H9 (cell line): ENCODE data around the gene CDYL. TPM values are rescaled to one million over a fixed set of nuclear protein-coding genes. Genes with fewer than 3 reads are reported as not detected.
A peak's percentile ranks its signal among the peaks of the same experiment; 100 is the strongest.

Experiments
- DNase-seq: peaks from one replicate; pipeline ENCODE4 v3.0.0-alpha.2; 2017
- H2AFZ ChIP-seq: one replicate; pipeline ENCODE4 v1.6.1; 2013; ENCODE audit warnings: mild to moderate bottlenecking, low read length, control low read depth, moderate library complexity
- H2AK5ac ChIP-seq: 2 replicates; pipeline ENCODE4 v1.6.1; 2013; ENCODE audit warnings: low read length, control low read depth, mixed read lengths; ENCODE audit not compliant: insufficient read length
- H2BK120ac ChIP-seq: one replicate; pipeline ENCODE4 v1.6.1; 2013; ENCODE audit warnings: low read depth, mild to moderate bottlenecking, low read length, control low read depth, inconsistent platforms; ENCODE audit not compliant: poor library complexity, severe bottlenecking
- H2BK12ac ChIP-seq: 2 replicates; pipeline ENCODE4 v1.6.1; 2013; ENCODE audit warnings: low read length, control low read depth, mixed read lengths, low read depth; ENCODE audit not compliant: insufficient read length
- H2BK15ac ChIP-seq: 2 replicates; pipeline ENCODE4 v1.6.1; 2013; ENCODE audit warnings: low read depth, low read length, control low read depth
- H2BK20ac ChIP-seq: one replicate; pipeline ENCODE4 v1.6.1; 2013; ENCODE audit warnings: low read depth, mild to moderate bottlenecking, low read length, control low read depth, inconsistent platforms; ENCODE audit not compliant: poor library complexity, severe bottlenecking
- H2BK5ac ChIP-seq: 2 replicates; pipeline ENCODE4 v1.6.1; 2013; ENCODE audit warnings: low read length, control low read depth, mixed read lengths; ENCODE audit not compliant: insufficient read length
- H3K14ac ChIP-seq: 2 replicates; pipeline ENCODE4 v1.6.1; 2013; ENCODE audit warnings: low read length, control low read depth; ENCODE audit not compliant: insufficient read depth
- H3K18ac ChIP-seq: 2 replicates; pipeline ENCODE4 v1.6.1; 2013; ENCODE audit warnings: low read depth, mild to moderate bottlenecking, mixed read lengths, low read length, control low read depth; ENCODE audit not compliant: insufficient read length
- H3K23ac ChIP-seq: 2 replicates; pipeline ENCODE4 v1.6.1; 2013; ENCODE audit warnings: low read length, control low read depth, mixed read lengths, low read depth; ENCODE audit not compliant: insufficient read length
- H3K23me2 ChIP-seq: 2 replicates; pipeline ENCODE4 v1.6.1; 2013; ENCODE audit warnings: low read depth, mild to moderate bottlenecking, mixed read lengths, low read length, control low read depth; ENCODE audit not compliant: insufficient read length, poor library complexity, severe bottlenecking
- H3K27ac ChIP-seq: 2 replicates; pipeline ENCODE4 v1.5.1; 2013; ENCODE audit warnings: low read length, control low read depth, mixed read lengths, low read depth; ENCODE audit not compliant: insufficient read length
- H3K27me3 ChIP-seq: 2 replicates; pipeline ENCODE4 v1.6.1; 2013; ENCODE audit warnings: low read length, control low read depth, inconsistent platforms; ENCODE audit not compliant: insufficient read depth
- H3K4ac ChIP-seq: 2 replicates; pipeline ENCODE4 v1.6.1; 2013; ENCODE audit warnings: low read depth, mild to moderate bottlenecking, control low read depth, inconsistent platforms, low read length, moderate library complexity
- H3K4me1 ChIP-seq: 2 replicates; pipeline ENCODE4 v1.6.1; 2013; ENCODE audit warnings: low read length, control low read depth, inconsistent platforms; ENCODE audit not compliant: insufficient read depth
- H3K4me2 ChIP-seq: 2 replicates; pipeline ENCODE4 v1.6.1; 2013; ENCODE audit warnings: low read length, control low read depth, mixed read lengths; ENCODE audit not compliant: insufficient read length, insufficient read depth
- H3K56ac ChIP-seq: 2 replicates; pipeline ENCODE4 v1.6.1; 2013; ENCODE audit warnings: low read depth, mild to moderate bottlenecking, mixed read lengths, low read length, control low read depth; ENCODE audit not compliant: insufficient read length
- H3K79me1 ChIP-seq: 2 replicates; pipeline ENCODE4 v1.6.1; 2013; ENCODE audit warnings: low read depth, mild to moderate bottlenecking, moderate library complexity, low read length, control low read depth, inconsistent platforms; ENCODE audit not compliant: insufficient read depth, poor library complexity, severe bottlenecking
- H3K79me2 ChIP-seq: 2 replicates; pipeline ENCODE4 v1.6.1; 2013; ENCODE audit warnings: low read length, control low read depth, inconsistent platforms; ENCODE audit not compliant: insufficient read depth
- H3K9ac ChIP-seq: 2 replicates; pipeline ENCODE4 v1.6.1; 2013; ENCODE audit warnings: low read length, control low read depth, mixed read lengths; ENCODE audit not compliant: insufficient read length; ENCODE audit errors: extremely low read depth
- H3K9me3 ChIP-seq: one replicate; pipeline ENCODE4 v1.6.1; 2013; ENCODE audit warnings: low read depth, low read length, inconsistent platforms; ENCODE audit not compliant: control insufficient read depth
- H3T11ph ChIP-seq: one replicate; pipeline ENCODE4 v1.6.1; 2013; ENCODE audit warnings: mild to moderate bottlenecking, low read length, control low read depth, inconsistent platforms
- H4K20me1 ChIP-seq: one replicate; pipeline ENCODE4 v1.6.1; 2013; ENCODE audit not compliant: control insufficient read depth, insufficient read length, insufficient read depth
- H4K5ac ChIP-seq: 2 replicates; pipeline ENCODE4 v1.6.1; 2013; ENCODE audit warnings: low read depth, mild to moderate bottlenecking, mixed read lengths, low read length, control low read depth; ENCODE audit not compliant: insufficient read length
- H4K8ac ChIP-seq: replicated peaks from 2 replicates; pipeline ENCODE4 v1.6.1; 2013; ENCODE audit warnings: low read length, control low read depth, mixed read lengths, low read depth; ENCODE audit not compliant: insufficient read length
- H4K91ac ChIP-seq: 2 replicates; pipeline ENCODE4 v1.6.1; 2013; ENCODE audit warnings: low read depth, mild to moderate bottlenecking, moderate library complexity, mixed read lengths, low read length, control low read depth; ENCODE audit not compliant: insufficient read length
- H3K27ac Mint-ChIP-seq, 3 experiments: 2 replicates in 2 of 3; 3 replicates in 1 of 3; pipeline ENCODE4 v1.8.0; 2020 to 2021; ENCODE audit warnings: mixed read lengths in 3 of 3, mild to moderate bottlenecking in 1 of 3, moderate library complexity in 1 of 3
- H3K27me3 Mint-ChIP-seq: 2 replicates; pipeline ENCODE4 v1.8.0; 2021; ENCODE audit warnings: low read depth, mild to moderate bottlenecking, moderate library complexity, mixed read lengths
- H3K36me3 Mint-ChIP-seq, 3 experiments: 2 replicates in 2 of 3; 3 replicates in 1 of 3; pipeline ENCODE4 v1.8.0; 2020 to 2021; ENCODE audit warnings: low read depth in 3 of 3, mixed read lengths in 3 of 3; ENCODE audit not compliant: insufficient read depth in 1 of 3
- H3K4me1 Mint-ChIP-seq, 2 experiments: 2 replicates each; pipeline ENCODE4 v1.8.0; 2020; ENCODE audit warnings: mixed read lengths in 2 of 2
- H3K4me3 Mint-ChIP-seq, 2 experiments: 2 replicates in 1 of 2; 3 replicates in 1 of 2; pipeline ENCODE4 v1.8.0; 2020 to 2021; ENCODE audit warnings: mild to moderate bottlenecking in 2 of 2, mixed read lengths in 2 of 2, moderate library complexity in 1 of 2
- H3K9me3 Mint-ChIP-seq, 2 experiments: 2 replicates in 1 of 2; 3 replicates in 1 of 2; pipeline ENCODE4 v1.8.0; 2020; ENCODE audit warnings: mild to moderate bottlenecking in 2 of 2, mixed read lengths in 2 of 2, moderate library complexity in 1 of 2
- CTCF ChIP-seq: fragments of 200-600 bp; sonication (generic); conservative IDR thresholded peaks from 3 replicates; pipeline ENCODE4 v1.8.0; 2021; ENCODE audit warnings: antibody characterized with exemption, mild to moderate bottlenecking
- WGBS: extraction: QIAGEN DNeasy Blood & Tissue Kit; methylation state at CpG from one replicate; pipeline ENCODE4 v1.1.7; 2013; ENCODE audit warnings: missing lambda C conversion rate, low lambda C conversion rate, mixed read lengths; ENCODE audit not compliant: insufficient read length; ENCODE audit errors: extremely low coverage; 5-methylcytosine and 5-hydroxymethylcytosine counted together
- total RNA-seq: library from RNA; stranded (reverse); gene quantifications from 2 replicates; pipeline ENCODE4 v1.2.1, GENCODE V29; 2021

The CDYL gene
- total RNA-seq, 1 experiment from 2014 or later, result 95.0 TPM

- Histone ChIP-seq H3K9ac (no peak overlapping the region), H3K14ac (no peak overlapping the region), H3K79me2 (peaks cover 19% of the 10 kb centered on the region; the same call in 1 of the 2 replicates), H3K56ac (no peak overlapping the region), H3K4me1 (peaks cover 17% of the 10 kb centered on the region), H2AFZ (no peak overlapping the region), H3K27me3 (no peaks in the 10 kb centered on the region), H3K18ac (no peak overlapping the region), H3K27ac (no peak overlapping the region), H3K4me2 (no peak overlapping the region), H2BK12ac (no peak overlapping the region), H4K8ac (no peak overlapping the region), H4K5ac (no peak overlapping the region), H3K23ac (no peak overlapping the region), H3K4ac (no peak overlapping the region), H2BK5ac (no peak overlapping the region), H3K23me2 (no peaks in the 10 kb centered on the region), H4K91ac (no peak overlapping the region), H4K20me1 (no peaks in the 10 kb centered on the region), H3K9me3 (no peaks in the 10 kb centered on the region), H3T11ph (no peak overlapping the region), H3K79me1 (peaks cover 7% of the 10 kb centered on the region), H2BK20ac (no peak overlapping the region), H2AK5ac (no peak overlapping the region), H2BK120ac (no peak overlapping the region), H2BK15ac (no peak overlapping the region)
- WGBS, result no CpG with 5 or more reads among the region's 10 CpGs
- H3K36me3 Mint-ChIP-seq, result peaks cover 4 to 16% (median 14%) of the 10 kb centered on the region in 3 experiments; a peak in 6 of 7 replicates
- no peaks in the 10 kb centered on the region for H3K9me3 Mint-ChIP-seq
- DNase-seq, result no peak
- H3K27ac Mint-ChIP-seq, result peak overlapping the region; percentile 34 to 93 (median 38); a peak in 5 of 7 replicates
- peaks cover 65 to 66% of the 10 kb centered on the region in 2 experiments for H3K4me1 Mint-ChIP-seq
- no peak overlapping the region for H3K4me3 Mint-ChIP-seq
- no peak for TF ChIP-seq CTCF
- no peaks in the 10 kb centered on the region for H3K27me3 Mint-ChIP-seq
These were observed 137.7 kb downstream of the CDYL start for GRCh38 chr6:4913705-4914419.
